ENCODE data around the gene C12orf42.

DNA sequence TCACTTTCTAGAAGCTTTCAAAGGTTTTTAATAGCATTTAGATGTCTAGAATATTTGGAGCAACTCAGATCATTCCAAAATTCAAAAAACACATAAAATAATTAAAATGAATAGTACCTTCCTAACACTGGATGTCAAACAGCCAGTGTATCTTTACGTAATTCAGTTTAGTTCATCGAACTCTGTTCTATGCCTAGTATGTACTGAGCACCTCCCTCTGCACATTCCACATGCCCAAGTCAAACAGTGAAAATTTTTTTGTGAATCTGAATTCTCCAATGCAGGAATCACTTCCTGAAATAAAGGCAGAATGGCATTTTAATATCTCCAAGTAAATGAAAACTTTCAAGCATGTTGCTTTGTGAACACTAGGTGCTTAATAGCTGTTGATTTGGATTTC is 192.3 kb downstream of the C12orf42 start:
- TF ChIP-seq GATA2 (IDR thresholded peaks at IDR 0.05; ENCODE audit: low read depth, low read length) (no peak), GATA3 (IDR thresholded peaks at IDR 0.05; ENCODE audit: low read depth, low read length) (no peak)

Data from SH-SY5Y (cell line).